Astrocyte (in vitro differentiated cells and primary cell): ENCODE measurements around the gene HHLA2. TPM values are rescaled to one million over a fixed set of nuclear protein-coding genes. Genes with fewer than 3 reads are reported as not detected.

ENCODE experiments used
- DNase-seq: peaks from one replicate; pipeline ENCODE4 v3.0.0-alpha.2; 2010; ENCODE audit warnings: low read depth
- FAIRE-seq: peaks from 2 replicates; lab custom pipeline; 2011; peaks lifted over from hg19 to GRCh38; lab: Jason Lieb, UNC
- H2AFZ ChIP-seq: 2 replicates; pipeline ENCODE4 v1.6.0; 2012; ENCODE audit warnings: low read depth, low read length, inconsistent platforms
- H3K27ac ChIP-seq: 2 replicates; pipeline ENCODE4 v1.5.1; 2011; ENCODE audit warnings: low read depth, low read length, inconsistent platforms
- H3K27me3 ChIP-seq: 2 replicates; pipeline ENCODE4 v1.6.0; 2011; ENCODE audit warnings: low read length, inconsistent platforms; ENCODE audit not compliant: insufficient read depth
- H3K36me3 ChIP-seq: 2 replicates; pipeline ENCODE4 v1.5.1; 2011; ENCODE audit warnings: low read length, inconsistent platforms; ENCODE audit not compliant: insufficient read depth
- H3K4me1 ChIP-seq: 2 replicates; pipeline ENCODE4 v1.5.1; 2011; ENCODE audit warnings: low read length, inconsistent platforms; ENCODE audit not compliant: insufficient read depth
- H3K4me2 ChIP-seq: 2 replicates; pipeline ENCODE4 v1.6.0; 2012; ENCODE audit warnings: low read length, inconsistent platforms
- H3K4me3 ChIP-seq: 2 replicates; pipeline ENCODE4 v1.5.1; 2011; ENCODE audit warnings: low read depth, mild to moderate bottlenecking, low read length, inconsistent platforms; ENCODE audit not compliant: insufficient read depth
- H3K79me2 ChIP-seq: 2 replicates; pipeline ENCODE4 v1.6.0; 2012; ENCODE audit warnings: mild to moderate bottlenecking, low read length, inconsistent platforms; ENCODE audit not compliant: insufficient read depth
- H3K9ac ChIP-seq: 2 replicates; pipeline ENCODE4 v1.6.0; 2012; ENCODE audit warnings: mild to moderate bottlenecking, low read length, inconsistent platforms
- H3K9me3 ChIP-seq: 2 replicates; pipeline ENCODE4 v1.5.1; 2012; ENCODE audit warnings: low read depth, mild to moderate bottlenecking, low read length, inconsistent platforms; ENCODE audit not compliant: insufficient read depth
- H4K20me1 ChIP-seq: 2 replicates; pipeline ENCODE4 v1.6.0; 2012; ENCODE audit warnings: low read length, inconsistent platforms; ENCODE audit not compliant: insufficient read depth
- H3K27ac Mint-ChIP-seq: one replicate; pipeline ENCODE4 v1.8.0; 2021; ENCODE audit warnings: mild to moderate bottlenecking, mixed read lengths; ENCODE audit not compliant: unreplicated experiment
- H3K27me3 Mint-ChIP-seq: one replicate; pipeline ENCODE4 v1.8.0; 2021; ENCODE audit warnings: low read depth, mixed read lengths; ENCODE audit not compliant: unreplicated experiment
- H3K36me3 Mint-ChIP-seq: one replicate; pipeline ENCODE4 v1.8.0; 2021; ENCODE audit warnings: low read depth, mixed read lengths; ENCODE audit not compliant: unreplicated experiment
- H3K4me1 Mint-ChIP-seq: one replicate; pipeline ENCODE4 v1.8.0; 2021; ENCODE audit warnings: low read depth, mixed read lengths; ENCODE audit not compliant: unreplicated experiment
- H3K4me3 Mint-ChIP-seq: one replicate; pipeline ENCODE4 v1.8.0; 2021; ENCODE audit warnings: mild to moderate bottlenecking, moderate library complexity, mixed read lengths; ENCODE audit not compliant: unreplicated experiment
- H3K9me3 Mint-ChIP-seq: one replicate; pipeline ENCODE4 v1.8.0; 2021; ENCODE audit warnings: mild to moderate bottlenecking, mixed read lengths; ENCODE audit not compliant: unreplicated experiment
- EZH2 ChIP-seq: IDR thresholded peaks from 2 replicates; pipeline ENCODE4 v1.6.1; 2012; ENCODE audit warnings: mild to moderate bottlenecking, low read length, inconsistent platforms; ENCODE audit not compliant: insufficient read depth
- total RNA-seq: library from RNA; stranded (reverse); gene quantifications from 2 replicates; pipeline ENCODE4 v1.2.1, GENCODE V29; 2021
- TF ChIP-seq, protein P1 (sequence below): IDR thresholded peaks from 2 replicates; pipeline ENCODE4 v1.5.1; 2011; ENCODE audit warnings: low read depth, mild to moderate bottlenecking, inconsistent platforms, low read length, moderate library complexity; ENCODE audit not compliant: insufficient read depth

The HHLA2 gene
- total RNA-seq, 1 donor from 2014 or later, result not detected

DNA sequence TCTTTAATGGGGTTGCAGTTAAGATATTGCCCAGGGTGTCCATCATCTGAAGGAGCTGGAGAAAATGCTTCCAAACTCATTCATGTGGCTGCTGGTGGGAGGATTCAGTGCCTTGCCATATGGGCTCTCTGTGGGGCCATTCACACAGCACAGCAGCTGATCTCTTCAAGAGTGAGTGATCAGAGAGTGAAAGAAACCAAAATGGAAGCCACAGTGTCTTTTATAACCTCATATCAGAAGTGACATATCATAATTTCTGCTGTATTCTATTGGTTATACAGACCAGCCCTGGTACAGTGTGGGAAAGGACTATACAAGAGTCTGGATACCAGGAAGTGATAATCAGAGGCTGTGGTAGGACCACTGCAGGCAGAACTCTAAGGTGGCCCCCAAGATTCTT, 33.6 kb downstream of the HHLA2 start:
- Mint-ChIP-seq H3K27ac (no peak overlapping the region), H3K27me3 (peaks cover 3% of the 10 kb centered on the region), H3K9me3 (no peaks in the 10 kb centered on the region), H3K4me1 (no peaks in the 10 kb centered on the region), H3K4me3 (no peak overlapping the region), H3K36me3 (no peaks in the 10 kb centered on the region)
- Histone ChIP-seq H3K4me3 (no peak overlapping the region), H3K79me2 (no peaks in the 10 kb centered on the region), H3K36me3 (no peaks in the 10 kb centered on the region), H3K27me3 (no peaks in the 10 kb centered on the region), H3K9me3 (no peaks in the 10 kb centered on the region), H3K27ac (no peak overlapping the region), H3K9ac (no peak overlapping the region), H2AFZ (no peak overlapping the region), H3K4me1 (no peaks in the 10 kb centered on the region), H4K20me1 (no peaks in the 10 kb centered on the region), H3K4me2 (no peak overlapping the region)
- DNase-seq (no peak), FAIRE-seq (no peak)
- TF ChIP-seq EZH2, result no peak
- TF ChIP-seq, protein P1, sequence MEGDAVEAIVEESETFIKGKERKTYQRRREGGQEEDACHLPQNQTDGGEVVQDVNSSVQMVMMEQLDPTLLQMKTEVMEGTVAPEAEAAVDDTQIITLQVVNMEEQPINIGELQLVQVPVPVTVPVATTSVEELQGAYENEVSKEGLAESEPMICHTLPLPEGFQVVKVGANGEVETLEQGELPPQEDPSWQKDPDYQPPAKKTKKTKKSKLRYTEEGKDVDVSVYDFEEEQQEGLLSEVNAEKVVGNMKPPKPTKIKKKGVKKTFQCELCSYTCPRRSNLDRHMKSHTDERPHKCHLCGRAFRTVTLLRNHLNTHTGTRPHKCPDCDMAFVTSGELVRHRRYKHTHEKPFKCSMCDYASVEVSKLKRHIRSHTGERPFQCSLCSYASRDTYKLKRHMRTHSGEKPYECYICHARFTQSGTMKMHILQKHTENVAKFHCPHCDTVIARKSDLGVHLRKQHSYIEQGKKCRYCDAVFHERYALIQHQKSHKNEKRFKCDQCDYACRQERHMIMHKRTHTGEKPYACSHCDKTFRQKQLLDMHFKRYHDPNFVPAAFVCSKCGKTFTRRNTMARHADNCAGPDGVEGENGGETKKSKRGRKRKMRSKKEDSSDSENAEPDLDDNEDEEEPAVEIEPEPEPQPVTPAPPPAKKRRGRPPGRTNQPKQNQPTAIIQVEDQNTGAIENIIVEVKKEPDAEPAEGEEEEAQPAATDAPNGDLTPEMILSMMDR, result no peak

DNA sequence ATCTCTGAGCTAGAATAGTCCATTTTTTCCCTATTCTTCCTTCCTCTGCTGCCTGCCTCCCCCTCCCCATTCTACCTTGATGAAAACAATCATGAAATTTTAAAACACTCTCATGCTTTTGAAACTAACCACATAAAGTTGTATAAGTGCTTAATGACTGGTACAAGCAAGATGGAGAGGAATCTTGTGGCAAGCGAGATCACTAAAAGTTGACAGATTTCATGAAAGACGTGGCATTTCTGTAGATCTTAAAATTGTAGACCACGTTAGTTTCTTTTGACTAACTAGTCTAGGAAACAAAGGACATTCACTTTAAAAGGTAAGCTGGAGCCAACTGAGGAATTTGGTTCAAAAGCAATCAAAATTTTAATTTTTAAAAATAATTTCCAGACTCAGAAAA, 35.4 kb downstream of the HHLA2 start:
- no peak overlapping the region for H2AFZ ChIP-seq
- no peaks in the 10 kb centered on the region for H3K9me3 Mint-ChIP-seq
- no peak overlapping the region for H3K9ac ChIP-seq
- no peaks in the 10 kb centered on the region for H3K79me2 ChIP-seq
- H3K4me2 ChIP-seq, result no peak overlapping the region
- H4K20me1 ChIP-seq, result no peaks in the 10 kb centered on the region
- H3K36me3 ChIP-seq, result no peaks in the 10 kb centered on the region
- H3K4me1 Mint-ChIP-seq, result no peaks in the 10 kb centered on the region
- no peak overlapping the region for H3K4me3 Mint-ChIP-seq
- H3K4me1 ChIP-seq, result no peaks in the 10 kb centered on the region
- TF ChIP-seq EZH2, result no peak
- TF ChIP-seq, protein P1, result no peak
- no peak overlapping the region for H3K27ac Mint-ChIP-seq
- H3K9me3 ChIP-seq, result no peaks in the 10 kb centered on the region
- H3K27me3 Mint-ChIP-seq, result peaks cover 3% of the 10 kb centered on the region
- FAIRE-seq (no peak), DNase-seq (no peak)
- H3K36me3 Mint-ChIP-seq, result no peaks in the 10 kb centered on the region
- H3K27me3 ChIP-seq, result no peaks in the 10 kb centered on the region
- H3K4me3 ChIP-seq, result no peak overlapping the region
- no peak overlapping the region for H3K27ac ChIP-seq

DNA sequence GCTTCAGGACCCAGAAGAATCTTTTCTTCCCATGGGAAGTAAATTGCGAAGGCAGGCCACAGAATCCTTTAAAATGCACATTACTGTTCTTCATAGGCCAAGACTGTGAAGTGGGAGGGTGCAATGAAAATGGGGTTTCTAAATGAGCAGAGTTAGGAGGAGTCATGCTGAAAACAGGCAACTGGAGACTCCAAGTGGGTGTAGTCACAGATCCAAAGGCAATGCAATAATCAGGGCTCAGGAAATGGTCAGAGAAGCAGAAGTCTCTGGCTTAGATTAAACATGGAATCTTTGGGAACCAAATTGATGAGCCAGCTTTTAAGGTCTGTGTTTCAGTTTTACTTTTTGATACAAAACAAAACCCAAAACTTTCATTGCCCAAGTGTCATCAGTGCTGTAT, 37.6 kb downstream of the HHLA2 start:
- Histone ChIP-seq H2AFZ (no peak overlapping the region), H3K27me3 (no peaks in the 10 kb centered on the region), H3K79me2 (no peaks in the 10 kb centered on the region), H3K4me1 (no peaks in the 10 kb centered on the region), H3K4me2 (no peak overlapping the region), H3K4me3 (no peak overlapping the region), H3K9me3 (no peaks in the 10 kb centered on the region), H3K36me3 (no peaks in the 10 kb centered on the region), H4K20me1 (no peaks in the 10 kb centered on the region), H3K27ac (no peak overlapping the region), H3K9ac (no peak overlapping the region)
- Mint-ChIP-seq H3K27me3 (no peaks in the 10 kb centered on the region), H3K4me1 (no peaks in the 10 kb centered on the region), H3K27ac (no peak overlapping the region), H3K4me3 (no peak overlapping the region), H3K36me3 (no peaks in the 10 kb centered on the region), H3K9me3 (no peaks in the 10 kb centered on the region)
- no peak for FAIRE-seq
- no peak for DNase-seq
- TF ChIP-seq EZH2, result no peak
- TF ChIP-seq, protein P1, result no peak
